A673 (cell line): ENCODE data around the gene SART3. TPM values are rescaled to one million over a fixed set of nuclear protein-coding genes. Genes with fewer than 3 reads are reported as not detected.

Source experiments
- BruUV-seq: library from RNA; stranded (reverse); fragments of 400-500 nt; replicated peaks from 2 replicates; lab custom pipeline; 2021; lab: Mats Ljungman, UMichigan
- CTCF ChIA-PET: fragments of 300-600 bp; sonication (Branson Sonifier 250); formaldehyde crosslinking; loops from one replicate; lab custom pipeline; 2022; ENCODE audit warnings: antibody characterized with exemption; lab: Charles Lee
- POLR2A ChIA-PET: fragments of 300-600 bp; sonication (Branson Sonifier 250); formaldehyde crosslinking; loops from one replicate; lab custom pipeline; 2022; ENCODE audit warnings: antibody characterized with exemption; ENCODE audit not compliant: low non-redundant PET; lab: Charles Lee
- DNase-seq: peaks from one replicate; pipeline ENCODE4 v3.0.0-alpha.2; 2015; ENCODE audit warnings: low spot score
- H3K27ac ChIP-seq: fragments of 200-600 bp; sonication (generic); 2 replicates; pipeline ENCODE4 v1.5.1; 2016; ENCODE audit warnings: mixed run types, low read depth, mild to moderate bottlenecking, mixed read lengths, antibody characterized with exemption, low read length; ENCODE audit not compliant: poor library complexity, severe bottlenecking
- H3K27me3 ChIP-seq: fragments of 200-600 bp; sonication (generic); replicated peaks from 2 replicates; pipeline ENCODE4 v1.6.1; 2017; ENCODE audit warnings: mixed run types, low read depth, mild to moderate bottlenecking, mixed read lengths, antibody characterized with exemption, low read length; ENCODE audit not compliant: insufficient read depth, poor library complexity
- H3K36me3 ChIP-seq: fragments of 200-600 bp; sonication (generic); 2 replicates; pipeline ENCODE4 v1.6.1; 2016; ENCODE audit warnings: mixed run types, mild to moderate bottlenecking, mixed read lengths, antibody characterized with exemption, low read length; ENCODE audit not compliant: insufficient read depth, poor library complexity, severe bottlenecking
- H3K4me1 ChIP-seq: fragments of 200-600 bp; sonication (generic); 2 replicates; pipeline ENCODE4 v1.6.1; 2017; ENCODE audit warnings: mixed run types, mild to moderate bottlenecking, mixed read lengths, antibody characterized with exemption, low read length; ENCODE audit not compliant: insufficient read depth, poor library complexity, severe bottlenecking
- H3K4me3 ChIP-seq: fragments of 200-600 bp; sonication (generic); 2 replicates; pipeline ENCODE4 v1.5.1; 2016; ENCODE audit warnings: low read depth, mixed run types, mild to moderate bottlenecking, mixed read lengths, low read length; ENCODE audit not compliant: poor library complexity, severe bottlenecking
- H3K9me3 ChIP-seq: fragments of 200-600 bp; sonication (generic); 2 replicates; pipeline ENCODE4 v1.6.1; 2016; ENCODE audit warnings: mixed run types, low read depth, mild to moderate bottlenecking, mixed read lengths, antibody characterized with exemption, low read length; ENCODE audit not compliant: poor library complexity, severe bottlenecking
- EZH2 ChIP-seq: fragments of 200-600 bp; sonication (generic); IDR thresholded peaks from 2 replicates; pipeline ENCODE4 v1.6.1; 2017; ENCODE audit warnings: borderline replicate concordance, low read depth, mild to moderate bottlenecking, mixed read lengths, antibody characterized with exemption, low read length; ENCODE audit not compliant: poor library complexity, severe bottlenecking
- intact Hi-C: fragments of 100-400 bp; cut with micrococcal nuclease; formaldehyde crosslinking; loops from one replicate; pipeline ENCODE4 v1.10.0; 2022; ENCODE audit not compliant: unreplicated experiment
- total RNA-seq: library from RNA; stranded (reverse); gene quantifications from 2 replicates; pipeline ENCODE4 v1.2.3, GENCODE V29; 2021
- TF ChIP-seq, protein P1 (sequence below): fragments of 300-800, 200-600 bp; sonication (generic); conservative IDR thresholded peaks from 2 replicates; pipeline ENCODE4 v1.5.1; 2017; ENCODE audit warnings: low read depth, mild to moderate bottlenecking, antibody characterized with exemption, low read length, moderate library complexity, mixed read lengths

Gene SART3
- total RNA-seq, 1 experiment from 2014 or later, result 99.3 TPM

DNA sequence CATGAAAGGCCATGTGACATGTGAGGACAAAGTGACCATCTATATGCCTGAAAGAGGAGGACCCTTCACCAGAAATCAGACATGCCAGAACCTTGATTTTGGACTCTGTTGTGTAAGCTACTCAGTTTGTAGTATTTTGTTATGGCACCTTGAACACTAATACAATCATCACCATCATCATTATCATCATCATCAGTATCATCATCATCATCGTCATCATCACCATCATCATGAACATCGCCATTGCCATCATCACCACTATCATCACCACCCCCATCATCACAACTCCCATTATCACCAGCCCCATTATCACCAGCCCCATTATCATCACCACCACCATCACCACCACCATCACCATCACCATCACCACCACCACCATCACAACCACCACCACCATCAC lies 17.3 kb upstream of the SART3 start:
- BruUV-seq, result no TSS peak
- intact Hi-C loops, result no loop called here
- DNase-seq, result no peak
- Histone ChIP-seq H3K4me3 (no peak overlapping the region), H3K27ac (no peak overlapping the region), H3K4me1 (no peaks in the 10 kb centered on the region), H3K9me3 (no peaks in the 10 kb centered on the region), H3K36me3 (no peaks in the 10 kb centered on the region), H3K27me3 (no peaks in the 10 kb centered on the region)
- ChIA-PET CTCF (no interaction called here), POLR2A (no interaction called here)
- no peak for TF ChIP-seq EZH2

DNA sequence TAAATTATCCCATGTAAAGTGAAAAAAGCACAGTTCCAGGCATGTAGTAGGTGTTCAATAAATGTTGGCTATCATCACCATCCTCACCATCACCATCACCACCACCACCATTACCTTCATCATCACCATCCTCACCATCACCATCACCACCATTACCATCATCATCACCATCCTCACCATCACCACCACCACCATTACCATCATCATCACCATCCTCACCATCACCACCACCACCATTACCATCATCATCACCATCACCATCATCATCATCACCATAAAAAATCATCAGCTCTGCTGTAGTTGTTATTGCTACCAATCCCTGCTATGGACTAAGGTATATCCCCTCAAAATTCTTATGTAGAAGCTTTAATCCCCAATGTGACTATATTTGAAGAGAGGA lies 16.5 kb upstream of the SART3 start:
- Histone ChIP-seq H3K4me1 (no peaks in the 10 kb centered on the region), H3K9me3 (no peaks in the 10 kb centered on the region), H3K27ac (no peak overlapping the region), H3K4me3 (no peak overlapping the region), H3K27me3 (no peaks in the 10 kb centered on the region), H3K36me3 (no peaks in the 10 kb centered on the region)
- BruUV-seq, result no TSS peak
- CTCF ChIA-PET, result no interaction called here
- POLR2A ChIA-PET, result no interaction called here
- TF ChIP-seq, protein P1, sequence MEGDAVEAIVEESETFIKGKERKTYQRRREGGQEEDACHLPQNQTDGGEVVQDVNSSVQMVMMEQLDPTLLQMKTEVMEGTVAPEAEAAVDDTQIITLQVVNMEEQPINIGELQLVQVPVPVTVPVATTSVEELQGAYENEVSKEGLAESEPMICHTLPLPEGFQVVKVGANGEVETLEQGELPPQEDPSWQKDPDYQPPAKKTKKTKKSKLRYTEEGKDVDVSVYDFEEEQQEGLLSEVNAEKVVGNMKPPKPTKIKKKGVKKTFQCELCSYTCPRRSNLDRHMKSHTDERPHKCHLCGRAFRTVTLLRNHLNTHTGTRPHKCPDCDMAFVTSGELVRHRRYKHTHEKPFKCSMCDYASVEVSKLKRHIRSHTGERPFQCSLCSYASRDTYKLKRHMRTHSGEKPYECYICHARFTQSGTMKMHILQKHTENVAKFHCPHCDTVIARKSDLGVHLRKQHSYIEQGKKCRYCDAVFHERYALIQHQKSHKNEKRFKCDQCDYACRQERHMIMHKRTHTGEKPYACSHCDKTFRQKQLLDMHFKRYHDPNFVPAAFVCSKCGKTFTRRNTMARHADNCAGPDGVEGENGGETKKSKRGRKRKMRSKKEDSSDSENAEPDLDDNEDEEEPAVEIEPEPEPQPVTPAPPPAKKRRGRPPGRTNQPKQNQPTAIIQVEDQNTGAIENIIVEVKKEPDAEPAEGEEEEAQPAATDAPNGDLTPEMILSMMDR, result no peak
- no peak for TF ChIP-seq EZH2
- intact Hi-C loops, result no loop called here
- no peak for DNase-seq

DNA sequence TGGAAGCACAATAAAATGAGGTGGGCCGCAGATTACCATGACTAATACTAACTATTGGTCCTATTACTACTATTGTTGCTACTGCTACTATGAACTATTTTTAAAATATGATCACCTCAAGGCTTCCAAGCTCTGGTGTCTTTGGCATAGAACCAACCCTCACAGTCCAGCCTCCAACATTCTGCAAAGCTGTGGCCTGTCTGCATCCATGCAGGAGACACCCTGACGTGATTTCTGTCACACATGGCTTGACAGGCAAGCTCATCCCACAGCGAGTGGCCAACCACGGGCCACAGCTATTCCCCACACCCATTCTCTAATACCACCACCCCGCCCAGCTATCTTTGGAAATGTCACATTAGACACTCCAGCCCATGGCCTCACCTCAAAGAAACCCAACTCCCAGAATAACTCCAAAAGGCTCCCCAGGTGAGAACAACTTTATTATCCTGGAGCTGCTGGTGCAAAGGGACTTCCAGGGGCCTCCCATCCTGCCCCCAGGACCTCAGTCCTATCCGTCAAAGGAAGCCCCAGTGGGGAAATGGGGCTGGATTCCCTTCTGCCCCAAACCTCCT lies 15.8 kb upstream of the SART3 start:
- ChIA-PET CTCF (interaction anchor here (0.5 kb wide), 1 partner anchor 65 kb away, joined by 8 read pairs; no protein-coding TSS in a partner anchor), POLR2A (no interaction called here)
- BruUV-seq, result no TSS peak
- Histone ChIP-seq H3K4me1 (no peaks in the 10 kb centered on the region), H3K27ac (no peak overlapping the region), H3K36me3 (no peaks in the 10 kb centered on the region), H3K27me3 (no peaks in the 10 kb centered on the region), H3K9me3 (no peaks in the 10 kb centered on the region), H3K4me3 (no peak overlapping the region)
- intact Hi-C loops, result no loop called here
- no peak for TF ChIP-seq EZH2
- TF ChIP-seq, protein P1, result no peak
- no peak for DNase-seq
